Omental fat pad (tissue), 4 donors: ENCODE data around the gene VPS54. TPM values are rescaled to one million over a fixed set of nuclear protein-coding genes. Genes with fewer than 3 reads are reported as not detected.
A peak's percentile ranks its signal among the peaks of the same experiment; 100 is the strongest.

Source experiments
- ATAC-seq: fragments of 150-250 bp; one replicate; pipeline ENCODE4 v1.9.1; 2016; ENCODE audit warnings: mild to moderate bottlenecking, moderate library complexity; ENCODE audit not compliant: low FRiP score
- DNase-seq: peaks from one replicate; pipeline ENCODE4 v3.0.0-alpha.2; 2019; ENCODE audit warnings: low spot score
- total RNA-seq, 4 donors: library from RNA; depleted of rRNA; stranded (reverse); fragments of >200 nt; gene quantifications; one replicate each; pipeline ENCODE4 v1.1.0, GENCODE V29; 2016
- TF ChIP-seq, protein P1 (sequence below), 3 donors: fragments of 450-650 bp; IDR thresholded peaks; one replicate each; pipeline ENCODE4 v1.5.1; 2016 to 2017; ENCODE audit warnings: antibody characterized with exemption in 3 of 3, mild to moderate bottlenecking in 3 of 3, moderate library complexity in 2 of 3

The VPS54 gene
- total RNA-seq, 4 donors from 2014 or later, result 19.8 to 40.5 (median 26.9) TPM

DNA sequence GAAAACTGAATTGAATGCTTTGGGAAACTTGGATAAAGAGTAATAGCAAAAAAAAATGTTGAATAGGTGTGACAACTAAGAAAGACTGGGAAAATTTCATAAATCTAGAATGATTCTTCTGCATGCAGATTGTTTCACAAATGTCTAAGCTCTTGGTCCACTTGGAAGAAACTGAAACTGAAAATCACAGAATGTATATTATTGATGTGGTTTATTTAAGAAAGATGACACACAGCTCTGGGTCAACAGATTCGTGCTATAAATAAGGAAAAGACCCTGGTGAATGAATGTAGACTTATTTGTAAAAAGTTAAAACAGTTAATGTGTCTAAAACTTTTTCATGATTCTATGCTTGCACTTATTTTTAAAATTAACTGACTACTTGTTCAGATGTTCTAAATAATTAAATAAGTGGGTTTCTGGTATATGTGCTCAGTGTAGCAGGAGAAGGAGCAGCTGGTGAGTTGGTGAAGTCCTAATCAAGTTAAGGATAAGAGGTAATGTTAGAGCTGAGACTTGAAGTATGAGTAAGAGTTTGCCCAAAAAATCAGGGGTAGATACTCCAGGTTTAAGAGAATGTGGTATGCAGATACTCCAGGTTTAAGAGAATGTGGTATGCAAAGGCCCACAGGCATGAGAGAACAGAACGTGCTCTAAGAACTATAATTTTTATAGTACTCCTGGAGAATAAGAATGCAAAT is 153.1 kb downstream of the VPS54 start:
- TF ChIP-seq, protein P1, sequence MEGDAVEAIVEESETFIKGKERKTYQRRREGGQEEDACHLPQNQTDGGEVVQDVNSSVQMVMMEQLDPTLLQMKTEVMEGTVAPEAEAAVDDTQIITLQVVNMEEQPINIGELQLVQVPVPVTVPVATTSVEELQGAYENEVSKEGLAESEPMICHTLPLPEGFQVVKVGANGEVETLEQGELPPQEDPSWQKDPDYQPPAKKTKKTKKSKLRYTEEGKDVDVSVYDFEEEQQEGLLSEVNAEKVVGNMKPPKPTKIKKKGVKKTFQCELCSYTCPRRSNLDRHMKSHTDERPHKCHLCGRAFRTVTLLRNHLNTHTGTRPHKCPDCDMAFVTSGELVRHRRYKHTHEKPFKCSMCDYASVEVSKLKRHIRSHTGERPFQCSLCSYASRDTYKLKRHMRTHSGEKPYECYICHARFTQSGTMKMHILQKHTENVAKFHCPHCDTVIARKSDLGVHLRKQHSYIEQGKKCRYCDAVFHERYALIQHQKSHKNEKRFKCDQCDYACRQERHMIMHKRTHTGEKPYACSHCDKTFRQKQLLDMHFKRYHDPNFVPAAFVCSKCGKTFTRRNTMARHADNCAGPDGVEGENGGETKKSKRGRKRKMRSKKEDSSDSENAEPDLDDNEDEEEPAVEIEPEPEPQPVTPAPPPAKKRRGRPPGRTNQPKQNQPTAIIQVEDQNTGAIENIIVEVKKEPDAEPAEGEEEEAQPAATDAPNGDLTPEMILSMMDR (IDR thresholded peaks at IDR 0.05), result no peak
- no peak for ATAC-seq
- no peak for DNase-seq

- ATAC-seq (no peak), DNase-seq (no peak)
- TF ChIP-seq, protein P1 (IDR thresholded peaks at IDR 0.05), result no peak
Measured at GRCh38 chr2:63865159-63865799, 153.9 kb downstream of the VPS54 start.

DNA sequence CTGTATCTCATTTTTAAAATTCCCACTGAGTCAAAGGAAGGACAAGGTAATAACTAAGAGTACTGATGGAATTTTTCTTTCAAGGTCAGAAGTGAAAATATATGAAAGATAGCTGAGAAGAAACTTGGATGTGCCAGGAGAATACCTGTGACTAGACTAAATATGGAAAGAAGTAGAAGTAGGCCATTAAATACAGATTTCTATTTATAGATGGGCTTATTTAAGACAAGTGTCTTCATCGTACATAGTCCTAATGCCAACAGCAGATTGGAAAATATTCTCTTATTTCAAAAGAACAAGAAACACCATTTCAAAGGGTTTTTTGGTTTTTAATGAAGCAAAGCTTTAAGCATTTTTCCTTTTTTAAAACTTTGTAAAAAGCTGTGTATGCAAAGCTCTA is 155.5 kb downstream of the VPS54 start:
- DNase-seq (no peak), ATAC-seq (no peak)

DNA sequence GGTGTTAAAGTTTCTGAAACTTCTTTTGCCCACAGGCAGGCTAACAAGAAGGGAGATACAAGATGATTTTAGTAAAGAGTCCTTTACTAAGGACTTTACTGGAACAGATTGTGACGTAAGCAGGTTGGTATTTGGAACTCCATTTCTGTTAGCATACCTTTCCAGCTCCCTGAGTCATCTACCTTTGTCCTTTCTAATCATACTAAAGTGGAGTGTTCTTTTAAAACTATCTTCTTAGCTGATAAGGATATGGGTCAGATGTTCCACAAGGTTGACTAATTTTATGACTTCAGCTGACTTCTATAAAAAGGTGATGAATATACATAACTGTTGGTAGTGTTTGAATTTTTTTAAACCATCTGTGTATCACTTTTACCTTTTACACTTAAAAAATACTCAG is 156.4 kb downstream of the VPS54 start:
- TF ChIP-seq, protein P1 (IDR thresholded peaks at IDR 0.05), result no peak
- DNase-seq (no peak), ATAC-seq (peak; percentile 88)

More for the DNA sequence above, 155.5 kb downstream of the VPS54 start:
- TF ChIP-seq, protein P1 (IDR thresholded peaks at IDR 0.05), result no peak

- DNase-seq (no peak), ATAC-seq (no peak)
- TF ChIP-seq, protein P1 (IDR thresholded peaks at IDR 0.05), result no peak
Measured at GRCh38 chr2:63861220-63861822, 157.9 kb downstream of the VPS54 start.

- ATAC-seq (no peak), DNase-seq (no peak)
- TF ChIP-seq, protein P1 (IDR thresholded peaks at IDR 0.05), result no peak
Measured at GRCh38 chr2:63858291-63858690, 160.9 kb downstream of the VPS54 start.

- ATAC-seq, result no peak
- TF ChIP-seq, protein P1 (IDR thresholded peaks at IDR 0.05), result no peak
- DNase-seq, result no peak
Measured at GRCh38 chr2:63856303-63856603, 163.0 kb downstream of the VPS54 start.
